ENCODE data around the gene HACD3. TPM values are rescaled to one million over a fixed set of nuclear protein-coding genes. Genes with fewer than 3 reads are reported as not detected.
"Not testable (repeated sequence)": the region's sequence is repeated elsewhere in the genome, so short reads cannot be mapped to it uniquely, and the experiment has no call there.

HACD3 gene
- total RNA-seq, 1 donor from 2014 or later: 83.2 TPM

DNA sequence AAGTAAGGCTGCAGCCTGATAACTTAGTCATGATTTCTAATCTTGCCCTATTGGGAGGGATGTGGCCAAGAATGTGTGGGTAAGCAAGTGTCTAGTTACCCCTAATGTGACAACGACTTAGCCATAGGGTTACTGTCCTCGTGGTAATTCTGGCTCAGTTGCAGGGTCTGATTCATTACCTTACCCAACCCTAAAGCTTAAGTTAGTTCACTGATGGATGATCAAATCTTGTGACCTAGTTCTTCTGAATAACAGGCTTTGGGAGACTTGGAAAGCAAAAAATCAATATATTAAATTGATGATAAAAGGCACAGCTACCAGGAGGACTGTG is 82.3 kb downstream of the HACD3 start:
- TF ChIP-seq, protein P1, sequence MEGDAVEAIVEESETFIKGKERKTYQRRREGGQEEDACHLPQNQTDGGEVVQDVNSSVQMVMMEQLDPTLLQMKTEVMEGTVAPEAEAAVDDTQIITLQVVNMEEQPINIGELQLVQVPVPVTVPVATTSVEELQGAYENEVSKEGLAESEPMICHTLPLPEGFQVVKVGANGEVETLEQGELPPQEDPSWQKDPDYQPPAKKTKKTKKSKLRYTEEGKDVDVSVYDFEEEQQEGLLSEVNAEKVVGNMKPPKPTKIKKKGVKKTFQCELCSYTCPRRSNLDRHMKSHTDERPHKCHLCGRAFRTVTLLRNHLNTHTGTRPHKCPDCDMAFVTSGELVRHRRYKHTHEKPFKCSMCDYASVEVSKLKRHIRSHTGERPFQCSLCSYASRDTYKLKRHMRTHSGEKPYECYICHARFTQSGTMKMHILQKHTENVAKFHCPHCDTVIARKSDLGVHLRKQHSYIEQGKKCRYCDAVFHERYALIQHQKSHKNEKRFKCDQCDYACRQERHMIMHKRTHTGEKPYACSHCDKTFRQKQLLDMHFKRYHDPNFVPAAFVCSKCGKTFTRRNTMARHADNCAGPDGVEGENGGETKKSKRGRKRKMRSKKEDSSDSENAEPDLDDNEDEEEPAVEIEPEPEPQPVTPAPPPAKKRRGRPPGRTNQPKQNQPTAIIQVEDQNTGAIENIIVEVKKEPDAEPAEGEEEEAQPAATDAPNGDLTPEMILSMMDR (IDR thresholded peaks at IDR 0.05): no peak
- no peak for DNase-seq (ENCODE audit: extremely low spot score, unreplicated experiment)

DNA sequence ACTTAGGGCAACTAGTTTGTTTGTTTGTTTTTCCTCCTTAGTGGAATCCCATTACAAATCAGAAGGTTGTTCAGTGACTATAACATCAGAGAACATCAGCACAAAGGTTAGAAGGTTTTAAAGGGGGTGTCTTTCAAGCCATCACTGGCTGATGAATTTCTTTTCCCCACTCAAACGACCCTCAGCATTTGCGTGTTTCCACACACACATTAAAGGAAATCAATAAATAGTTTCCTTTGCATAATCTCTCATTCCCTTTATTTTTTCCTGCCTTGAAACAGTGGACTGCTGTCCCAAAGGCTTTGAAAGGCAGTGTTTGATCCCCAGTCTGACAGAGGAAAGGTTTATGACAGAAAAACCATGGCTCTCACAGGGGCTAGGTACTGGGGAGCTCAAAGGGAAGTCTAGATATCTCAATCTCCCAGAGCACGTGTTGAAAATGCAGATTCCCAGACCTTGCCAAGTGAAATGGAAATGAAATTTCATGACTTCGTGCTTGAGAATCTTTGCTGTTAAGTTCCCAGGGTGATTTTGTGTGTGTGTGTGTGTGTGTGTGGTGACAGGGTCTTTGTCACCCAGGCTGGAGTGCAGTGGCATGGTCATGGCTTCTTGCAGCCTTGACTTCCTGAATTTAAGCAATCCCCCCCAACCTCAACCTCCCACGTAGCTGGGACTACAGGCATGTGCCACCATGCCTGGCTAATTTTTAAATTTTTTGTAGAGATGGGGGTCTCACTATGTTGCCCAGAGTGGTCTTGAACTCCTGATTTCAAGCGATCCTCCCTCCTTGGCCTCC is 82.9 kb downstream of the HACD3 start:
- H3K9me3 Mint-ChIP-seq (ENCODE audit: unreplicated experiment): no peaks in the 10 kb centered on the region
- no peak for DNase-seq (ENCODE audit: extremely low spot score, unreplicated experiment)
- H3K4me1 Mint-ChIP-seq (ENCODE audit: unreplicated experiment): peaks cover 22% of the 10 kb centered on the region
- H3K27me3 Mint-ChIP-seq (ENCODE audit: unreplicated experiment): no peaks in the 10 kb centered on the region
- H3K4me3 Mint-ChIP-seq (ENCODE audit: unreplicated experiment): no peak overlapping the region
- no peak overlapping the region for H3K27ac Mint-ChIP-seq (ENCODE audit: unreplicated experiment)
- peaks cover 2% of the 10 kb centered on the region for H3K36me3 Mint-ChIP-seq (ENCODE audit: unreplicated experiment)
- TF ChIP-seq, protein P1 (IDR thresholded peaks at IDR 0.05): no peak

More for the DNA sequence above, 82.3 kb downstream of the HACD3 start:
- peaks cover 2% of the 10 kb centered on the region for H3K36me3 Mint-ChIP-seq (ENCODE audit: unreplicated experiment)
- H3K9me3 Mint-ChIP-seq (ENCODE audit: unreplicated experiment): no peaks in the 10 kb centered on the region
- H3K27ac Mint-ChIP-seq (ENCODE audit: unreplicated experiment): peak overlapping the region; percentile 99
- H3K4me3 Mint-ChIP-seq (ENCODE audit: unreplicated experiment): no peak overlapping the region
- peaks cover 22% of the 10 kb centered on the region for H3K4me1 Mint-ChIP-seq (ENCODE audit: unreplicated experiment)
- no peaks in the 10 kb centered on the region for H3K27me3 Mint-ChIP-seq (ENCODE audit: unreplicated experiment)

DNA sequence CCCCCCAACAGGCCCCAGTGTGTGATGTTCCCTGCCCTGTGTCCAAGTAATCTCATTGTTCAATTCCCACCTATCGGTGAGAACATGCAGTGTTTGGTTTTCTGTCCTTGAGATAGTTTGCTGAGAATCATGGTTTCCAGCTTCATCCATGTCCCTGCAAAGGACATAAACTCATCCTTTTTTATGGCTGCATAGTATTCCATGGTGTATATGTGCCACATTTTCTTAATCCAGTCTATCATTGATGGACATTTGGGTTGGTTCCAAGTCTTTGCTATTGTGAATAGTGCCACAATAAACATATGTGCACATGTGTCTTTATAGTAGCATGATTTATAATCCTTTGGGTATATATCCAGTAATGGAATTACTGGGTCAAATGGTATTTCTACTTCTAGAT is 85.6 kb downstream of the HACD3 start:
- H3K27me3 Mint-ChIP-seq (ENCODE audit: unreplicated experiment); H3K4me3 Mint-ChIP-seq (ENCODE audit: unreplicated experiment); H3K36me3 Mint-ChIP-seq (ENCODE audit: unreplicated experiment); H3K9me3 Mint-ChIP-seq (ENCODE audit: unreplicated experiment); DNase-seq (ENCODE audit: extremely low spot score, unreplicated experiment); H3K27ac Mint-ChIP-seq (ENCODE audit: unreplicated experiment): not testable (repeated sequence)
- H3K4me1 Mint-ChIP-seq (ENCODE audit: unreplicated experiment): peaks cover 12% of the 10 kb centered on the region

DNA sequence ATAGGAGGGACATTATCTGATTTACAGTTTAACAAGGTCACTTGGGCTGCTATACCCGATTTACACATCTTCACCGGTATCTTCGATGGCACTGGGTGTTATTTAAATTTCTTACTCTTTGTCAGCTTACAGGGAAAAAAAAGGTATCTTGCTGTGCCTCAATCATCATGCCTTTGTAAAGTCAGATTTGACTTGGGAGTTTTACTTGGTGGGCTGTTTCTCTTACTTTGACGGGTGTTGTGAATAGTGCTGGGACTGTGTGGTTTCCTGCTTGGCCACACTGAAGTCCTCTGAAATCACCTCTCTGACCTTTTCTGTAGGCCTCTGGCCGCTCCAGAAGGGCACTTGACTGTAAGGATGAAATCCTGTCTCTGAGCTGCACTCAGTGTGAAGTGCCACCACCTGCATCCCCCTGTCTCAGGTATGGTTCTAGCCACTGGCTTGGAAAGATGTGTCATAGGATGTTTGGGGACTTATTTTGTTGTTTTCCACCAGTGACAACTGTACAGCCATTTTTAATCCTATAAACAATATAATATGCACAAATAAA is 88.4 kb downstream of the HACD3 start:
- Mint-ChIP-seq H3K27ac (ENCODE audit: unreplicated experiment) (no peak overlapping the region), H3K4me3 (ENCODE audit: unreplicated experiment) (no peak overlapping the region)
- TF ChIP-seq, protein P1 (IDR thresholded peaks at IDR 0.05): no peak

DNA sequence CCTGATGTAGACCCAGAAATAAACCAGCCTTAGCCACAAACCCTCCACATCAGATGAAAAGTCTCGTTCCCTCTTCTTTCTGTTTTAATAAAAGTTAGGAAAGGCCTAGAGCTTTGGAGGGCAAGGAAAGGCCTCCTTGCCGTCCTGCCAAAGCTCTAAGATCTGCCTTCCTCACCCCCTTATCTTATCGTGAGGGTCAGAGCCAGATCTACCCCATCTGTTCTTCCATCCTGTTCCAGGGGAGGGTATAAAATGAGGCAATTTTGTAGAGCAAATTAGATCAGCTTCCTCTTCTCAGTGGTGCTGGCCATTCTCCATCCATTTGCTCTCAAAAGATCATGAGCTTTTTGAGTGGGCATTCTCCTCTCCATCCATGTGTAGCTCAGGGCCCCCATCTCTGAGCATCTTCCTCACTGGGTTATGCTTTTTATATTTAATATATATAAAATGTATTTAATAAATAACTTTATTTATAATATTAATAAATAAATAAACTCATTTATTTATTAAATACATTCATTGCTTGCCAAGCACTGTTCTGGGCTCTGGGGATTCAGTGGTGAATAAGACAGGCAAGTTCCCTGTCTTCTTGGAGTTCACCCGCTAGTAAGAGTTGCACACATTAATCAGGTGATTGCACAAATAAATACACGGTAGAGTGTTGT is 89.5 kb downstream of the HACD3 start:
- Mint-ChIP-seq H3K27ac (ENCODE audit: unreplicated experiment) (no peak overlapping the region), H3K4me1 (ENCODE audit: unreplicated experiment) (no peaks in the 10 kb centered on the region), H3K27me3 (ENCODE audit: unreplicated experiment) (no peaks in the 10 kb centered on the region), H3K9me3 (ENCODE audit: unreplicated experiment) (no peaks in the 10 kb centered on the region), H3K4me3 (ENCODE audit: unreplicated experiment) (no peak overlapping the region), H3K36me3 (ENCODE audit: unreplicated experiment) (peaks cover 13% of the 10 kb centered on the region)
- no peak for DNase-seq (ENCODE audit: extremely low spot score, unreplicated experiment)
- TF ChIP-seq, protein P1 (IDR thresholded peaks at IDR 0.05): no peak

More for the DNA sequence above, 88.4 kb downstream of the HACD3 start:
- no peaks in the 10 kb centered on the region for H3K27me3 Mint-ChIP-seq (ENCODE audit: unreplicated experiment)
- DNase-seq (ENCODE audit: extremely low spot score, unreplicated experiment): no peak
- peaks cover 6% of the 10 kb centered on the region for H3K36me3 Mint-ChIP-seq (ENCODE audit: unreplicated experiment)
- no peaks in the 10 kb centered on the region for H3K9me3 Mint-ChIP-seq (ENCODE audit: unreplicated experiment)
- H3K4me1 Mint-ChIP-seq (ENCODE audit: unreplicated experiment): no peaks in the 10 kb centered on the region

Measured in osteocyte (in vitro differentiated cells).